Activated naive CD8-positive, alpha-beta T cell treated with anti-CD3 and anti-CD28 coated beads for 36 hours (primary cell): ENCODE data around the gene ZDHHC17. TPM values are rescaled to one million over a fixed set of nuclear protein-coding genes. Genes with fewer than 3 reads are reported as not detected.

Experiments used
- DNase-seq: peaks from one replicate; pipeline ENCODE4 v3.0.0; 2021
- H3K27ac Mint-ChIP-seq: one replicate; pipeline ENCODE4 v1.8.0; 2022; ENCODE audit warnings: mild to moderate bottlenecking, moderate library complexity, mixed read lengths
- H3K27me3 Mint-ChIP-seq: one replicate; pipeline ENCODE4 v1.8.0; 2022; ENCODE audit warnings: mild to moderate bottlenecking, mixed read lengths
- H3K36me3 Mint-ChIP-seq: one replicate; pipeline ENCODE4 v1.8.0; 2021; ENCODE audit warnings: mild to moderate bottlenecking, mixed read lengths
- H3K4me1 Mint-ChIP-seq: one replicate; pipeline ENCODE4 v1.8.0; 2021; ENCODE audit warnings: mixed read lengths
- H3K4me3 Mint-ChIP-seq: one replicate; pipeline ENCODE4 v1.8.0; 2022; ENCODE audit warnings: mild to moderate bottlenecking, moderate library complexity, mixed read lengths
- H3K9me3 Mint-ChIP-seq: one replicate; pipeline ENCODE4 v1.8.0; 2022; ENCODE audit warnings: mixed read lengths
- total RNA-seq, 2 experiments: library from RNA; stranded (reverse); gene quantifications; one replicate each; pipeline ENCODE4 v1.2.3, GENCODE V29; 2021

ZDHHC17 gene
- total RNA-seq, 2 experiments from 2014 or later, result 17.2 to 19.2 TPM

DNA sequence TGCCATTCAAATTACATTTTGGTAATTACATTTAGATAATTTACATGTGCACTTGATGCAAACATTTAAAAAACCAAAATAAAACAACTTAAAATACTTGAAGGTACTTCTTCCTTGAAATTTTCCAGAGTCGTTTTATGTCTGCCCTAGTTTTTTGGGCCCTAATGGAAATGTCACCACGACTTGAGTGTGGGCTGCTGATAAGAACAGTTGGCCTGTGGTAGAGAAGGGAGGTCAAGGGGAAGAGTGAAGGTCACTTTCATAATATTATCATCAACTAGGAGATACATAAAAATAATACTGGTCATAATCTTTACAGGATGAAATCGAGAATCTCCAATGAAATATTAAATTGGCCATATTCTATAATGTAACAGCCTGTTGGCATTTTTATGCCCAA is 23.1 kb downstream of the ZDHHC17 start:
- H3K27me3 Mint-ChIP-seq, result no peaks in the 10 kb centered on the region
- H3K4me3 Mint-ChIP-seq, result no peak overlapping the region
- H3K4me1 Mint-ChIP-seq, result peaks cover 37% of the 10 kb centered on the region
- no peak overlapping the region for H3K27ac Mint-ChIP-seq
- no peak for DNase-seq
- peaks cover 33% of the 10 kb centered on the region for H3K36me3 Mint-ChIP-seq
- H3K9me3 Mint-ChIP-seq, result peaks cover 9% of the 10 kb centered on the region

- Mint-ChIP-seq H3K9me3 (peaks cover 9% of the 10 kb centered on the region), H3K27ac (no peak overlapping the region), H3K27me3 (no peaks in the 10 kb centered on the region), H3K4me3 (no peak overlapping the region), H3K4me1 (peaks cover 30% of the 10 kb centered on the region), H3K36me3 (peaks cover 26% of the 10 kb centered on the region)
- DNase-seq, result no peak
These were observed 23.8 kb downstream of the ZDHHC17 start for GRCh38 chr12:76787689-76788088.

DNA sequence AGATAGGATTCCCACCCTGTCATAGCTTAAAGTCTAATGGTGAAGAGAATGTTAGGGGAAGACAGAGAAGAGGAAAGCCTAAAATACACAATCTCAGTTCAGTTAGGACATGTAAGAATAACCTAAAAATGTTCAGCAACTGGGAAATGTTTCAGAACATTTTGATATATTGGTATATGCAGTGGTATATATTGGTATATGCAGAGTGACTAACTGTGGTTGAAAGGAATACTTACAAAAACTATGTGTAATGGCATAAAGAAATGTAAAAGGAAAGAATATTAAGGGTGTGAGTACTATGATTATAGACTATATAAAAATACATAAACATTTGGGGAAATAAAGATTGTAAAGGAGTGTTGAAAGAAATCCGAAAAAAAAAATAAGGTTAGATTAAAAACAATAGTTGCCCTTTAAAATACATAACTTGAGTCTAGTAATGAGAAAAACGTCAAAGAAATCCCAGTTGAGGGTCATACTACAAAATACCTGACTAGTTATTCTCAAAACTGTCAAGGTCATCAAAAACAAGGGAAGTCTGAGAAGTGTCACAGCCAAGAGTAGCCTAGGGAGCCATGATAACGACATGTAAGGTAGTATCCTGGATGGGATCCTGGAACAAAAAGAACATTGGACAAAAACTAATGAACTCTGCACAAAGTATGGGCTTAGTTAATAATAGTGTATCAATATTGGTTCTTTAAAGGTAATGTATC is 25.6 kb downstream of the ZDHHC17 start:
- no peak overlapping the region for H3K4me3 Mint-ChIP-seq
- H3K9me3 Mint-ChIP-seq, result peaks cover 9% of the 10 kb centered on the region
- no peaks in the 10 kb centered on the region for H3K27me3 Mint-ChIP-seq
- H3K36me3 Mint-ChIP-seq, result peaks cover 12% of the 10 kb centered on the region
- peaks cover 20% of the 10 kb centered on the region for H3K4me1 Mint-ChIP-seq
- no peak for DNase-seq
- no peak overlapping the region for H3K27ac Mint-ChIP-seq

GRCh38 chr12:76790564-76791552 is 26.9 kb downstream of the ZDHHC17 start:
- H3K4me1 Mint-ChIP-seq, result peaks cover 21% of the 10 kb centered on the region
- no peak overlapping the region for H3K4me3 Mint-ChIP-seq
- no peak for DNase-seq
- no peak overlapping the region for H3K27ac Mint-ChIP-seq
- no peaks in the 10 kb centered on the region for H3K27me3 Mint-ChIP-seq
- H3K36me3 Mint-ChIP-seq, result peaks cover 7% of the 10 kb centered on the region
- H3K9me3 Mint-ChIP-seq, result peaks cover 6% of the 10 kb centered on the region

GRCh38 chr12:76792828-76793227 is 28.9 kb downstream of the ZDHHC17 start:
- no peaks in the 10 kb centered on the region for H3K9me3 Mint-ChIP-seq
- H3K27me3 Mint-ChIP-seq, result no peaks in the 10 kb centered on the region
- H3K4me1 Mint-ChIP-seq, result peaks cover 22% of the 10 kb centered on the region
- no peak for DNase-seq
- peaks cover under 1% of the 10 kb centered on the region for H3K36me3 Mint-ChIP-seq
- no peak overlapping the region for H3K4me3 Mint-ChIP-seq
- H3K27ac Mint-ChIP-seq, result no peak overlapping the region

DNA sequence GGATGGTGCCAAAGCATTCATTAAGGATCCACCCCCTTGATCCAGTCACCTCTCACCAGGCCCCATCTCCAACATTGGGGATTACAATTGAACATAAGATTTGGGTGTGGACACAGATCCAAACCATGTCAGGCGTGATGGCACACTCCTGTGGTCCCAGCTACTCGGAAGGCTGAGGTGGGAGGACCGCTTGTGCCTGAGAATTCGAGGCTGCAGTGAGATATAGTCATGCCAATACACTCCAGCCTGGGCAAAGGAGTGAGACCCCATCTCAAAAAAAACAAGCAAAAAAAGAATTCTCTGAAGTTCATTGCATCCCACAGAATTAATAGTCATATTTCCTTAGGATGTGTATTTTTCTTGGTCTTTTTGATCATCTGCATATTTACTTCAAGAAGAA is 34.9 kb downstream of the ZDHHC17 start:
- no peak for DNase-seq
- Mint-ChIP-seq H3K36me3 (peaks cover 39% of the 10 kb centered on the region), H3K9me3 (peaks cover 8% of the 10 kb centered on the region), H3K4me3 (no peak overlapping the region), H3K27me3 (no peaks in the 10 kb centered on the region), H3K27ac (no peak overlapping the region), H3K4me1 (peaks cover 9% of the 10 kb centered on the region)

- H3K9me3 Mint-ChIP-seq, result peaks cover 8% of the 10 kb centered on the region
- H3K4me3 Mint-ChIP-seq, result no peak overlapping the region
- H3K4me1 Mint-ChIP-seq, result peaks cover 11% of the 10 kb centered on the region
- no peak for DNase-seq
- H3K36me3 Mint-ChIP-seq, result peaks cover 39% of the 10 kb centered on the region
- H3K27ac Mint-ChIP-seq, result no peak overlapping the region
- H3K27me3 Mint-ChIP-seq, result no peaks in the 10 kb centered on the region
These were observed 35.4 kb downstream of the ZDHHC17 start for GRCh38 chr12:76799362-76799761.

GRCh38 chr12:76802060-76802459 is 38.1 kb downstream of the ZDHHC17 start:
- Mint-ChIP-seq H3K4me1 (peaks cover 4% of the 10 kb centered on the region), H3K27ac (no peak overlapping the region), H3K4me3 (no peak overlapping the region), H3K36me3 (peaks cover 39% of the 10 kb centered on the region), H3K9me3 (peaks cover 8% of the 10 kb centered on the region), H3K27me3 (no peaks in the 10 kb centered on the region)
- no peak for DNase-seq

DNA sequence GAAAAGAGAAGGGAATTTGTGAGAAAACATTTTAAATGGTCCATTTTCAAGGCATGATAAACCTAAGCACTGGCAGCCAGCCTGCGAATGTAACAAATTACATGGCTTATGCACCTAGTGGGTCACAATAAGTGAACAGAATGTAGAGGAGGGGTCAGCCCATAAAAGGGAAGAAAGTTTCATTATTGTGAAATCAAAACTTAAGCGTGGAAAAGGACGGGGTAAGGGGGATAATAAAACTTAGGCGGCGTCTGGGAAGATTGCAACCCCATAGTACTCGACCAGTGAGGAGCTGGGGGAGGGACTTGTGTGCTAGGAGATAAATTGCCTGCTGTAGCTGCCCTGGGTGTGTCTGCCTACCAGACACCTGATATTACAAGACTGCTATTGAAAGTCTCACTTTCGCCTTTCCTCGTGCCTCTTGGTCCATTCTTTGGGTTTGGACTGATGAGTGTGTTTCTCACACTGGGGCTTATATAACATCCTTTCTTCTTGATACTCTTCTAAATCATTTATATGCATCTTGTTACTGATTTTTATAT is 40.6 kb downstream of the ZDHHC17 start:
- Mint-ChIP-seq H3K36me3 (peaks cover 31% of the 10 kb centered on the region), H3K4me1 (peaks cover 3% of the 10 kb centered on the region), H3K4me3 (no peak overlapping the region), H3K27me3 (no peaks in the 10 kb centered on the region), H3K9me3 (peaks cover 8% of the 10 kb centered on the region), H3K27ac (no peak overlapping the region)
- DNase-seq, result no peak

GRCh38 chr12:76810671-76811419 is 46.9 kb downstream of the ZDHHC17 start:
- Mint-ChIP-seq H3K27ac (no peak overlapping the region), H3K4me3 (no peak overlapping the region), H3K4me1 (no peaks in the 10 kb centered on the region), H3K9me3 (no peaks in the 10 kb centered on the region), H3K27me3 (no peaks in the 10 kb centered on the region), H3K36me3 (peaks cover 10% of the 10 kb centered on the region)
- no peak for DNase-seq

DNA sequence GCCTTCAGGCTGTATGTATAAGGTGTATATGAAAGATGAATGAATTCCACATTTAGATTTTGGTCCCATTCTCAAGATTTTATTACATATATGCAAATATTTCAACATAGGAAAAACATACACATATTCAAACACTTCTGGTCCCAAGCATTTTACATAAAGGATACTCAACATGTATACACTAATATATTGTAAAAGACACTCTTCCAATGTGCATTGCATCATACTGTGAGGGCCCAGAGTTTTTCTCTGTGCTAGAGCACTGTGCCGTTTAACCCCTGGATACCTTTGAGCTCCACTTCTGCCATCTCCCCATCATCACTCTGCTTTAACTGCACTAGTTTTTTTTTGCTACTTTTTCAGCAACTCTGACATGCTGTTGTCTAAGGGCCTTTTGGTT is 48.1 kb downstream of the ZDHHC17 start:
- Mint-ChIP-seq H3K4me1 (no peaks in the 10 kb centered on the region), H3K4me3 (no peak overlapping the region), H3K9me3 (no peaks in the 10 kb centered on the region), H3K27me3 (no peaks in the 10 kb centered on the region), H3K36me3 (peaks cover 10% of the 10 kb centered on the region), H3K27ac (no peak overlapping the region)
- no peak for DNase-seq

DNA sequence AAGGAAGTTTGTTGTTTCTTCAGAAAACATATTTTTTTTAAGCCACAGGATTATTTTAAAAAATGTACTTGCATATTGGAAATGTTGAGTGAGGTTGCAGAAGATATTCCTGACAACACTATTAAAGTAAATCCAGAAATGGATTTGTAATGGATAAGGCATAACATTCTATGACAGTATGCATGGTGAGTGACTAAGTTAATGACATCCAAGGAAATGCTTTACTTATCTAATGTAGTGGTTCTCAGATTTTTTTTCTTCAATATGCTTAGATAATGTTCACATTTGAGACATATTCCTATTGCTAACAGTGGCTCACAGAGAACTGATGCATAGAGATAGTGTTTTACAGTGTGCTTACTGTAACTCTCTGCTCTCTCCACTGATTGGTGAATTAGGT is 49.4 kb downstream of the ZDHHC17 start:
- no peaks in the 10 kb centered on the region for H3K4me1 Mint-ChIP-seq
- no peaks in the 10 kb centered on the region for H3K9me3 Mint-ChIP-seq
- no peak overlapping the region for H3K4me3 Mint-ChIP-seq
- H3K27ac Mint-ChIP-seq, result no peak overlapping the region
- no peaks in the 10 kb centered on the region for H3K27me3 Mint-ChIP-seq
- peaks cover 10% of the 10 kb centered on the region for H3K36me3 Mint-ChIP-seq
- no peak for DNase-seq

DNA sequence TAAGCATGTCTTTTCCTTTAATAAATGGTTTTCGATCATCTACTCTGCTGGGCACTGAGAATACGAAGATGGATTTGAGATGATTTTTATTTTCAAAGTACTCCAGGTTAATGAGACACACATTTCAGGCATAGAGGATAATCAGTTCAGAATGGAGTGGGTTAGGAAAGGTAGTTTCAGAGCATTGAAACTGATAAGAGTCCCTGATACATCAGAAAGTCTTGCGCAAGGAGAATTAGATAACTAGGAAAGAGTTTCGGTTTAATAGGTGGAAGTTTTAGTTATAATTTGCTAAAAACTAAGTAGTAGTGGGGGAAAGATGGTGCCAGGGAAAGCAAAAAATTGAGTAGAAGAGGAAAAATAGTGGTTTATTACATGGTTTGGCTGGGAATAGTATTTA is 50.1 kb downstream of the ZDHHC17 start:
- H3K27me3 Mint-ChIP-seq, result no peaks in the 10 kb centered on the region

DNA sequence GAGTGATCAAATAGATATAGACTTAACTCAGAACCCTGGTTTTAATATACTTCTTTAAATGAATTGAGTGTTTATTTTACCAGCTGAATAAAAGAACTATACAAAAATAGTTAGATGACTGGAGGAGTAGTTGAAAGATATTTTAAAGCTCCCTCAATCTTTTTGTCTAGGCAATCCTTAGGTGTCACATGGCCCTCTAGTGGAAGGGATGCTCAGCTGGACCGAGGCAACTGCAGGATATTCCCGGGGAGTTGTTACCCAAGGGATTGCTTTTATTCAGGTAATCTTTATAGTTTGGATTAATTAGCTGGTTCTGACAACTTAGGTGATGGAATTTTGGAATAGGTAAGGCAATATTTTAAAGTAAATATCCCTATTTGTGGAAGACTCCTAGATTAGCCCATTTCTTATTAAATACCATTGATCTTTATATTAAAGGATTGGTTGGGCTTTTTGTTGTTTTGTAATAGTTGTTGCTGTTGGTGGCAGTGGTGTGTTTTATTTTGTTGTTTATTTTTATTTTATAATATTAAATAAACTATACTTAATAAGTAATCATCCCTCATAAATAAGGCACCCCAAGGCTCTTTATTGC is 57.1 kb downstream of the ZDHHC17 start:
- H3K4me3 Mint-ChIP-seq, result no peak overlapping the region
- H3K4me1 Mint-ChIP-seq, result no peaks in the 10 kb centered on the region
- peaks cover 4% of the 10 kb centered on the region for H3K36me3 Mint-ChIP-seq
- H3K9me3 Mint-ChIP-seq, result no peaks in the 10 kb centered on the region
- H3K27ac Mint-ChIP-seq, result no peak overlapping the region
- no peak for DNase-seq
- no peaks in the 10 kb centered on the region for H3K27me3 Mint-ChIP-seq

More for the DNA sequence above, 50.1 kb downstream of the ZDHHC17 start:
- H3K9me3 Mint-ChIP-seq, result no peaks in the 10 kb centered on the region
- no peaks in the 10 kb centered on the region for H3K4me1 Mint-ChIP-seq
- no peak overlapping the region for H3K4me3 Mint-ChIP-seq
- no peak overlapping the region for H3K27ac Mint-ChIP-seq
- peaks cover 10% of the 10 kb centered on the region for H3K36me3 Mint-ChIP-seq
- DNase-seq, result no peak
